Astrocyte (in vitro differentiated cells and primary cell): ENCODE measurements around the gene TTLL5. TPM values are rescaled to one million over a fixed set of nuclear protein-coding genes. Genes with fewer than 3 reads are reported as not detected.

Source experiments
- DNase-seq: peaks from one replicate; pipeline ENCODE4 v3.0.0-alpha.2; 2010; ENCODE audit warnings: low read depth
- FAIRE-seq: peaks from 2 replicates; lab custom pipeline; 2011; peaks lifted over from hg19 to GRCh38; lab: Jason Lieb, UNC
- H2AFZ ChIP-seq: 2 replicates; pipeline ENCODE4 v1.6.0; 2012; ENCODE audit warnings: low read depth, low read length, inconsistent platforms
- H3K27ac ChIP-seq: 2 replicates; pipeline ENCODE4 v1.5.1; 2011; ENCODE audit warnings: low read depth, low read length, inconsistent platforms
- H3K27me3 ChIP-seq: 2 replicates; pipeline ENCODE4 v1.6.0; 2011; ENCODE audit warnings: low read length, inconsistent platforms; ENCODE audit not compliant: insufficient read depth
- H3K36me3 ChIP-seq: 2 replicates; pipeline ENCODE4 v1.5.1; 2011; ENCODE audit warnings: low read length, inconsistent platforms; ENCODE audit not compliant: insufficient read depth
- H3K4me1 ChIP-seq: 2 replicates; pipeline ENCODE4 v1.5.1; 2011; ENCODE audit warnings: low read length, inconsistent platforms; ENCODE audit not compliant: insufficient read depth
- H3K4me2 ChIP-seq: 2 replicates; pipeline ENCODE4 v1.6.0; 2012; ENCODE audit warnings: low read length, inconsistent platforms
- H3K4me3 ChIP-seq: 2 replicates; pipeline ENCODE4 v1.5.1; 2011; ENCODE audit warnings: low read depth, mild to moderate bottlenecking, low read length, inconsistent platforms; ENCODE audit not compliant: insufficient read depth
- H3K79me2 ChIP-seq: 2 replicates; pipeline ENCODE4 v1.6.0; 2012; ENCODE audit warnings: mild to moderate bottlenecking, low read length, inconsistent platforms; ENCODE audit not compliant: insufficient read depth
- H3K9ac ChIP-seq: 2 replicates; pipeline ENCODE4 v1.6.0; 2012; ENCODE audit warnings: mild to moderate bottlenecking, low read length, inconsistent platforms
- H3K9me3 ChIP-seq: 2 replicates; pipeline ENCODE4 v1.5.1; 2012; ENCODE audit warnings: low read depth, mild to moderate bottlenecking, low read length, inconsistent platforms; ENCODE audit not compliant: insufficient read depth
- H4K20me1 ChIP-seq: 2 replicates; pipeline ENCODE4 v1.6.0; 2012; ENCODE audit warnings: low read length, inconsistent platforms; ENCODE audit not compliant: insufficient read depth
- H3K27ac Mint-ChIP-seq: one replicate; pipeline ENCODE4 v1.8.0; 2021; ENCODE audit warnings: mild to moderate bottlenecking, mixed read lengths; ENCODE audit not compliant: unreplicated experiment
- H3K27me3 Mint-ChIP-seq: one replicate; pipeline ENCODE4 v1.8.0; 2021; ENCODE audit warnings: low read depth, mixed read lengths; ENCODE audit not compliant: unreplicated experiment
- H3K36me3 Mint-ChIP-seq: one replicate; pipeline ENCODE4 v1.8.0; 2021; ENCODE audit warnings: low read depth, mixed read lengths; ENCODE audit not compliant: unreplicated experiment
- H3K4me1 Mint-ChIP-seq: one replicate; pipeline ENCODE4 v1.8.0; 2021; ENCODE audit warnings: low read depth, mixed read lengths; ENCODE audit not compliant: unreplicated experiment
- H3K4me3 Mint-ChIP-seq: one replicate; pipeline ENCODE4 v1.8.0; 2021; ENCODE audit warnings: mild to moderate bottlenecking, moderate library complexity, mixed read lengths; ENCODE audit not compliant: unreplicated experiment
- H3K9me3 Mint-ChIP-seq: one replicate; pipeline ENCODE4 v1.8.0; 2021; ENCODE audit warnings: mild to moderate bottlenecking, mixed read lengths; ENCODE audit not compliant: unreplicated experiment
- EZH2 ChIP-seq: IDR thresholded peaks from 2 replicates; pipeline ENCODE4 v1.6.1; 2012; ENCODE audit warnings: mild to moderate bottlenecking, low read length, inconsistent platforms; ENCODE audit not compliant: insufficient read depth
- total RNA-seq: library from RNA; stranded (reverse); gene quantifications from 2 replicates; pipeline ENCODE4 v1.2.1, GENCODE V29; 2021
- TF ChIP-seq, protein P1 (sequence below): IDR thresholded peaks from 2 replicates; pipeline ENCODE4 v1.5.1; 2011; ENCODE audit warnings: low read depth, mild to moderate bottlenecking, inconsistent platforms, low read length, moderate library complexity; ENCODE audit not compliant: insufficient read depth

Gene TTLL5
- total RNA-seq, 1 donor from 2014 or later: 24.0 TPM

DNA sequence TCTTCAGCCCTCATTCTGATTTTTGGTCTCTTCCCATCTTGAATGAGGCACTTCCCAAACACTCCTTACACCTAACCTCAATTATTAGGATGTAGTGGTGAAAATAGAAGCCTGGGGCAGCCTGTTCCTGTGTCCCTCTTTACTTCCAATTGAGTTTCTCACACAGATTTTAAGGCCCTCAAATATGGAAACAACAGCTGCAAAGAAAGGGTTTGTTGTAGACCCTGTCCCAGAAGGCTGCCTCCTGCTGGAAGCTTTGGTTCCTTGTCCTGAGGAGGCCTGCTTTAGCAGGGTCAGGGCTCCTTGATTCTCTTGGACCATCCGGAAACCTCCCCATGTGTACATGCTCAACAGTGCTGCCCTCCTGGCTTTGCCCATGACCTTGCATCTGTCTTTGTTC lies 219.5 kb downstream of the TTLL5 start:
- peaks cover 64% of the 10 kb centered on the region for H3K4me1 Mint-ChIP-seq
- H3K4me3 Mint-ChIP-seq: no peak overlapping the region
- TF ChIP-seq EZH2: no peak
- TF ChIP-seq, protein P1, sequence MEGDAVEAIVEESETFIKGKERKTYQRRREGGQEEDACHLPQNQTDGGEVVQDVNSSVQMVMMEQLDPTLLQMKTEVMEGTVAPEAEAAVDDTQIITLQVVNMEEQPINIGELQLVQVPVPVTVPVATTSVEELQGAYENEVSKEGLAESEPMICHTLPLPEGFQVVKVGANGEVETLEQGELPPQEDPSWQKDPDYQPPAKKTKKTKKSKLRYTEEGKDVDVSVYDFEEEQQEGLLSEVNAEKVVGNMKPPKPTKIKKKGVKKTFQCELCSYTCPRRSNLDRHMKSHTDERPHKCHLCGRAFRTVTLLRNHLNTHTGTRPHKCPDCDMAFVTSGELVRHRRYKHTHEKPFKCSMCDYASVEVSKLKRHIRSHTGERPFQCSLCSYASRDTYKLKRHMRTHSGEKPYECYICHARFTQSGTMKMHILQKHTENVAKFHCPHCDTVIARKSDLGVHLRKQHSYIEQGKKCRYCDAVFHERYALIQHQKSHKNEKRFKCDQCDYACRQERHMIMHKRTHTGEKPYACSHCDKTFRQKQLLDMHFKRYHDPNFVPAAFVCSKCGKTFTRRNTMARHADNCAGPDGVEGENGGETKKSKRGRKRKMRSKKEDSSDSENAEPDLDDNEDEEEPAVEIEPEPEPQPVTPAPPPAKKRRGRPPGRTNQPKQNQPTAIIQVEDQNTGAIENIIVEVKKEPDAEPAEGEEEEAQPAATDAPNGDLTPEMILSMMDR: no peak
- Histone ChIP-seq H4K20me1 (no peaks in the 10 kb centered on the region), H2AFZ (no peak overlapping the region), H3K9me3 (no peaks in the 10 kb centered on the region), H3K4me3 (no peak overlapping the region), H3K9ac (no peak overlapping the region), H3K4me2 (no peak overlapping the region), H3K4me1 (peaks cover 53% of the 10 kb centered on the region), H3K27ac (no peak overlapping the region), H3K27me3 (no peaks in the 10 kb centered on the region), H3K79me2 (no peaks in the 10 kb centered on the region), H3K36me3 (no peaks in the 10 kb centered on the region)
- FAIRE-seq (no peak), DNase-seq (no peak)
- H3K27ac Mint-ChIP-seq: no peak overlapping the region
- peaks cover 2% of the 10 kb centered on the region for H3K36me3 Mint-ChIP-seq
- H3K9me3 Mint-ChIP-seq: no peaks in the 10 kb centered on the region
- no peaks in the 10 kb centered on the region for H3K27me3 Mint-ChIP-seq

DNA sequence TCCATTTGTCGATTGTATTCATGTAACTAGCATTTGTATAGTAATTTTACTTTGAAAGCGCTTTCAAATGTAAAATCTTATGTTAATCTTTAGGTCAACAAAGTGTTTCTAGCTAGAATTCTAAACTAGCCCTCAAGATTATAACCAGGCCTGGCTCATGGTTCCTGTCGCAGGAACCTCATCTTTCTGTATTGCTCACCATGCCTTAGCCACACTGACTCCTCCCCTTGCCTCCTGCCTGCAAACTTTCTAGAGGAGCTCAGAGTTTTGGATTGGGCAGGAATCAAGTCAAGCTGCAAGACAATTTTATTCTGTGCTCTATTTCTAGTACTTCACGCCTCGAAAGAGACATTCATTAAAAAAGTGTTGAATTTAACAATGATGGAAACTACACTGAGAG lies 220.9 kb downstream of the TTLL5 start:
- no peak overlapping the region for H3K4me3 Mint-ChIP-seq
- Histone ChIP-seq H3K79me2 (no peaks in the 10 kb centered on the region), H3K27ac (no peak overlapping the region), H3K9ac (no peak overlapping the region), H3K9me3 (no peaks in the 10 kb centered on the region), H3K36me3 (no peaks in the 10 kb centered on the region), H3K27me3 (no peaks in the 10 kb centered on the region), H3K4me1 (peaks cover 47% of the 10 kb centered on the region), H2AFZ (no peak overlapping the region), H4K20me1 (no peaks in the 10 kb centered on the region), H3K4me3 (no peak overlapping the region), H3K4me2 (no peak overlapping the region)
- H3K27ac Mint-ChIP-seq: no peak overlapping the region
- DNase-seq (no peak), FAIRE-seq (no peak)
- TF ChIP-seq, protein P1: no peak
- TF ChIP-seq EZH2: no peak
- no peaks in the 10 kb centered on the region for H3K27me3 Mint-ChIP-seq
- H3K36me3 Mint-ChIP-seq: peaks cover 2% of the 10 kb centered on the region
- peaks cover 62% of the 10 kb centered on the region for H3K4me1 Mint-ChIP-seq
- no peaks in the 10 kb centered on the region for H3K9me3 Mint-ChIP-seq

DNA sequence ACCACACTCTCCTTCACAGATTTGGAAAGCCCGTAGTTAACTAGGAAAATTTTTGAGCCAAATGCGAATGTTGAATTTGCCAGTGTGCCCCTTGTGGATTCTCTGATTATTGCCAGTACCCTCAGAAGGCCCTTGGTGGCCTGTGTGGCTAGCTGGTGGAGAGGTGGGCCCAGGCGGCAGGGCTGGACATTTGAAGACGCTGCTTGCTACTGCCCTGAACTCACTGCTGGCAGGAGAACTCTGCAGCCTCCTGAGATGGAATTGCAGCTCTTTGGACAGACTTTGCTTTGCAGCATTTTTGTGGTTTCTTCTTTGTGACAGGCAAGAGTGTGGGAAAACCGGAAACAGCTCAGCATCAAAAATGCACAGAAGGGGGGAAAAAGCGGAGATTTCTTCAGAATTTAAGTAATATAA lies 223.2 kb downstream of the TTLL5 start:
- H3K36me3 ChIP-seq: no peaks in the 10 kb centered on the region
- Mint-ChIP-seq H3K4me1 (peaks cover 49% of the 10 kb centered on the region), H3K36me3 (peaks cover 4% of the 10 kb centered on the region), H3K9me3 (no peaks in the 10 kb centered on the region), H3K27ac (peak overlapping the region; percentile 88), H3K4me3 (no peak overlapping the region), H3K27me3 (no peaks in the 10 kb centered on the region)
- H3K27me3 ChIP-seq: no peaks in the 10 kb centered on the region
- peak overlapping the region; percentile 71 for H3K27ac ChIP-seq
- peak overlapping the region; percentile 49 for H3K9ac ChIP-seq
- DNase-seq (peak; percentile 91), FAIRE-seq (no peak)
- H3K9me3 ChIP-seq: no peaks in the 10 kb centered on the region
- H3K4me1 ChIP-seq: peaks cover 27% of the 10 kb centered on the region
- peak overlapping the region; percentile 39 for H2AFZ ChIP-seq
- no peak overlapping the region for H3K4me3 ChIP-seq
- no peaks in the 10 kb centered on the region for H3K79me2 ChIP-seq
- peak overlapping the region; percentile 57 for H3K4me2 ChIP-seq
- no peaks in the 10 kb centered on the region for H4K20me1 ChIP-seq
- TF ChIP-seq, protein P1: peak; percentile 31
- no peak for TF ChIP-seq EZH2
